ENCODE data around the gene CCDC82. TPM values are rescaled to one million over a fixed set of nuclear protein-coding genes. Genes with fewer than 3 reads are reported as not detected.
"Not testable (repeated sequence)": the region's sequence is repeated elsewhere in the genome, so short reads cannot be mapped to it uniquely, and the experiment has no call there.

The CCDC82 gene
- 5.5 and 7.1 TPM in 2 replicates for total RNA-seq (2014; rRNA removed; shearing (Covaris generic))

DNA sequence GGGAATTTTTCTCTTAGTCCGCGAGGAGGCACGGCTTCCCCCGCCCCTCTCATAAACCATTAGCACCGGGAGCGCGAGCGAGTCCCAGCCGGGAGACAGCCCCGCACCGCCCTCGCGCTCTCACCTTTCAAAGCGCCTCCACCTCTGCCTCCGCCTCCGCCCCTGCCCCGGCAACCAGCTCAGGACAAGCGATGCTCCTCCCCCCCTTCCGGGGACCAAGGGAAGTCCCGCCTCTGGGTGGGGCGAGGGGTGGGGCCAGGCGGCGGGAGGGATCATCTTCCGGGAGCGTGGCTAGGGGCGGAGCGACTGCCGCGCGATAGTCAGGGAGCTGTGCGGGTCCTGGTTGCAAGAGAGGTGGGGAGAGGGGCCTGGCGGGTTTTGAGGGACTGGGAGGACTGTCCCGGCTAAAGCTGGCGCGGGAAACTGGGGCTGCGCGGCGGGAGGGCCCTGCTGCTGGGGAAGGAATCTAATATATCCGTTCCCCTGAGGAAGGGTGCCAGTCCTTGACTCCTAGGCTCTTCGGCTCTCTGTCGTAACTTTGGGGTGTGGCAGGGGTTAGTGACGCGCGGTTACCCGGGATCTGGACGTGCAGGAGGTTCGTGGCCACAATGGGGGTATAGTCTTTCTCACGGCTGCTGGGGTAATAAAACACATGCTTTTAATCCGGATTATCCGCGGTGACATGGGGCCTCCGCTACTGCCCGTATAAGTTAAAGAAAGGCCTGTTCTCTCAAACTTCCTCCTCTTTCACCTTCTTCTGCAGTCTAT lies at the start of gene CCDC82, which contains the start of gene JRKL:
Gene CCDC82, minus strand, starts transcription at position 193 of the 768 bp plus-strand sequence. CDS start 5,165 bp downstream, outside the sequence.
Gene JRKL, plus strand, starts transcription at position 294 of the 768 bp plus-strand sequence. CDS start 637 bp downstream, outside the sequence.
- in situ Hi-C loops (cut with HindIII; ENCODE audit: low sequenced_read_pairs), result no loop called here
- peak; percentile 97 for DNase-seq (ENCODE audit: low spot score)

DNA sequence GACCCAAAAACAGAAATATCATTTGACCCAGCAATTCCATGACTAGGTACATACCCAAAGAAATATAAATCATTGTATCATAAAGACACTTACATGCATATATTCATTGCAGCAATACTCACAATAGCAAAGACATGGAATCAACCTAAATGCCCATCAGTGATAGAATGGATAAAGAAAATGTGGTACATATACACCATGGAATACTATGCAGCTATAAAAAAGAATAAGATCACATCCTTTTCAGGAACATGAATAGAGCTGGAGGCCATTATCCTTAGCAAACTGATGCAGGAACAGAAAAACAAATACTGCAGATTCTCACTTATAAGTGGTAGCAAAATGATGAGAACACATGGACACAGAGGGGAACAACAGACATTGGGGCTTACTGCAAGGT lies 42.9 kb upstream of the CCDC82 start:
- in situ Hi-C loops (cut with HindIII; ENCODE audit: low sequenced_read_pairs); DNase-seq (ENCODE audit: low spot score): not testable (repeated sequence)

DNA sequence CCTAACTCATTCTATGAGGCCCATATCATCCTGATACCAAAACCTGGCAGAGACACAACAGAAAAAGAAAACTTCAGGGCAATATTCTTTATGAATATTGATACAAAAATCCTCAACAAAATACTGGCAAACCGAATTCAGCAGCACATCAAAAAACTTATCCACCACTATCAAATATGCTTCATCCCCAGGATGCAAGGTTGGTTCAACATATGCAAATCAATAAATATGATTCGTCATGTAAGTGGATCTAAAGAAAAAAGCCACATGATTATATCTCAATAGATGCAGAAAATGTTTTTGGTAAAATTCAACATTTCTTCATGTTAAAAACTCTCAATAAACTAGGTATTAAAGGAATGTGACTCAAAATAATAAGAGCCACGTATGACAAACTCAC lies 41.0 kb upstream of the CCDC82 start:
- in situ Hi-C loops (cut with HindIII; ENCODE audit: low sequenced_read_pairs), result no loop called here
- DNase-seq (ENCODE audit: low spot score), result no peak

DNA sequence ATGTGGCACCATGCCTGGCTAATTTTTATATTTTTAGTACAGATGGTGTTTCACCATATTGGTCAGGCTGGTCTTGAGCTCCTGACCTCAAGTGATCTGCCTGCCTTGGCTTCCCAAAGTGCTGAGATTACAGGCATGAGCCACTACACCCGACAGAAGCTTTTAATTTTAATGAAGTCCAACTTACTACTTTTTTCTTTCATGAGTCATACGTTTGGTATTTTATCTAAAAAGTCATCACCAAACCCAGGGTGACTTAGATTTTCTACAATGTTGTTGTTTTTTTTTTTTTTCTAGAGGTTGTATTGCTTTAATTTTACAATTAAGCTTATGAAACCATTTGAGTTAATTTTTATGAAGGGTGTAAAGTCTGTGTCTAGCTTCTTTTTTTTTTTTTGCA lies 35.0 kb upstream of the CCDC82 start:
- no peak for DNase-seq (ENCODE audit: low spot score)
- in situ Hi-C loops (cut with HindIII; ENCODE audit: low sequenced_read_pairs), result no loop called here

DNA sequence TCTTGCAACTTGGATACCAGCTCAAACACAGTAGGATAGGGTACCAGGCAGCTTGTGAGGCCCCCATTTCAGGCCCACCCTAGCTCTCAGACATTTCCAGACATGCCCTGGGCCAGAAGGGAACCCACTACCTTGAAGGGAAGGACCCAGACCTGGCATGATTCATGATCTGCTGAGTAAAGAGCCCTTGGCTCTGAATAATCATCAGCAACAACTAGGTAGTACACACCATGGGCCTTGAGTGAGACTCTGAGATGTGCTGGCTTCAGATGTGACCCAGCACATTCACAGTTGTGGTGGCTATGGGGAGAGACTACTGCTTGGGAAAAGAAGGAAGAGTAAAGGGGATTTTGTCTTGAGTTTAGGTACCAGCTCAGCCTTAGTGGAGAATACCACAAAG lies 23.7 kb upstream of the CCDC82 start:
- in situ Hi-C loops (cut with HindIII; ENCODE audit: low sequenced_read_pairs), result no loop called here
- no peak for DNase-seq (ENCODE audit: low spot score)

DNA sequence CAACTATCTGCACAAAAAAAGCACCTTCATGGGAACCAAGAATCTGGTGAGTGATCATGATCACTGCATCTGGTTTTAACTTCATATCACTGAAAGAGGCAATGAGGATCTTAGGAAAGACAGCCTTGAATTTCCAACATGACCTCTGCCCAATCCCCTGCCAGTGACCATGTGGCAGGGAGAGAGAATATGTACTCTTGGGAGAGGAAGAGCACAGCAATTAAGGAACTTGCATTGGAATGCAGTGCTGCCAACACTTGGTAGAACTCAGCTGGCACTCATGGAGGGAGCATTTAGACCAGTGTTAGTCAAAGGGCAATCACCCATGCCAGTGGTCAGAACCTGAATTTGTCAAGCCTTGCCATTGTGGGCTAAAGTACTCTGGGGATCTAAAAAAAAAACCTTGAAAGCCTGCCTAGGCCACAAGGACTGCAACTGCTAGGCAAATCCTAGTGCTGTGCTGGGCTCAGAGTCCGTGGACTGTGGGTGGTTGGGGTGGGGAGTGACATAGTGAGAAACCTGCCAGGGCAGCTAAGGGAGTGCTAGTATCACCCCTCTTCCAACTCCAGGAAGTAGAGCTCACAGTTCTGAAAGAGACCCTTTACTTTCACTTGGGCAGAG lies 23.2 kb upstream of the CCDC82 start:
- no peak for DNase-seq (ENCODE audit: low spot score)
- in situ Hi-C loops (cut with HindIII; ENCODE audit: low sequenced_read_pairs), result no loop called here

DNA sequence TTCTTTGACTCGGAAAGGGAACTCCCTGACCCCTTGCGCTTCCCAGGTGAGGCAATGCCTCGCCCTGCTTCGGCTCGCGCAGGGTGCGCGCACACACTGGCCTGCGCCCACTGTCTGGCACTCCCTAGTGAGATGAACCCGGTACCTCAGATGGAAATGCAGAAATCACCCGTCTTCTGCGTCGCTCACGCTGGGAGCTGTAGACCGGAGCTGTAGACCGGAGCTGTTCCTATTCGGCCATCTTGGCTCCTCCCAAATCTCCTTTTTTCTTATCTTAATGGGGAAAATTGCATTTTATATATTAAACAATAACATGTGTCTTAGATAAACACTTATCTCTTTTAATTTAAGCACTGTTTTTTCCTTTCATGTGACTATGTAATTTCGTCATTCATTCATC lies 21.7 kb upstream of the CCDC82 start:
- in situ Hi-C loops (cut with HindIII; ENCODE audit: low sequenced_read_pairs); DNase-seq (ENCODE audit: low spot score): not testable (repeated sequence)

DNA sequence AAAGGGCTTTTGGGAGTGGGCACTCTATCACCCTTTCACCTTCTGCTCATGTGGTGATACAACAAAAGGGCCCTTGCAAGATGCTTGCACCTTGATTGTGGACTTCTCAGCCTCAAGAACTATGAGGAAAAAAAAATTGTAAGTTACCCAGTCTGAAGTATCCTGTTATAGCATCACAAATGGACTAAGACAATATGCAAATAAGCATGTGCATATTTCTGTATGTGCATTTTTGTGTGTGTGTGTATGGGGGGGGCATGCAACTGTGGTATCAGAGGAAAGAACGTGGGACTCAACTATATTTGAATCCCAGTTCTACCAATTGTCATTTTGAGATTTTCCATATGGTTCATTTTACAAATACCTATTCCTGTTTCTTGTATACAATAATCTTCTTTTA lies 11.0 kb upstream of the CCDC82 start:
- in situ Hi-C loops (cut with HindIII; ENCODE audit: low sequenced_read_pairs), result no loop called here
- no peak for DNase-seq (ENCODE audit: low spot score)

DNA sequence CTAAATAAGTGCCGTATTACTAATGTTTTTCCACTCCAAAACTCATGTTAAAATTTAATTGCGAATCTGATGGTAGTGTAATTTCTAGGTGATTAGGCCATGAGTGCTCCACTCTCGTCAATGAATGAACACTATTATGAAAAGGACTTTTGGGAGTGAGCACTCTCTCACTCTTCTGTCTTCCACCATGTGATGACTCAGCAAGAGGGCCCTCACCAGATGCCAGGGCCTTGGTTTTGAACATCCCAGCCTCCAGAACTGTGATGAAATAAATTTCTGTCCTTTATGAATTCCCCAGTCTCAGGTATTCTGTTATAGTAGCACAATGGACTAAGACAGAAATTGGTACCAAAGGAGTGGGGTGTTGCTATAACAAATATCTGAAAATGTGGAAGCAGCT lies 8.2 kb upstream of the CCDC82 start:
- in situ Hi-C loops (cut with HindIII; ENCODE audit: low sequenced_read_pairs), result no loop called here
- DNase-seq (ENCODE audit: low spot score), result no peak

DNA sequence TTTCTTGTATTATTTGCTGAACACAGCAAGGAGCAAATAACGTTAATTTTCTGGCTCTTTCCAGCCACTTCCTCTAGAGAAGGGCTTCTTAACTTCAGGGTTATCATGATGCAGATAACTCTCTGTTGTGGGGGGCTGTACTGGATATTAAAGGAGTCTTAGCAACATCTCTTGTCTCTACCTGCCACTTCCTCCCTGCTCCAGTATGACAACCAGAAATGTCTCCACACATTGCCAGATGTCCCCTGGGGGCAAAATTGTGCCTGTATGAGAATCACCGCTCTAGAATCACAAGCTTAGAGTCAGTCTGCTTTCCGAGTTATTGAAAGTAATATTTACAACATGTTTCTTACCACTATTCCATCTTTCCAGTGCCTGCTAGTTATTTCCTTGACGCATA lies 6.9 kb upstream of the CCDC82 start:
- DNase-seq (ENCODE audit: low spot score), result no peak
- in situ Hi-C loops (cut with HindIII; ENCODE audit: low sequenced_read_pairs), result no loop called here

DNA sequence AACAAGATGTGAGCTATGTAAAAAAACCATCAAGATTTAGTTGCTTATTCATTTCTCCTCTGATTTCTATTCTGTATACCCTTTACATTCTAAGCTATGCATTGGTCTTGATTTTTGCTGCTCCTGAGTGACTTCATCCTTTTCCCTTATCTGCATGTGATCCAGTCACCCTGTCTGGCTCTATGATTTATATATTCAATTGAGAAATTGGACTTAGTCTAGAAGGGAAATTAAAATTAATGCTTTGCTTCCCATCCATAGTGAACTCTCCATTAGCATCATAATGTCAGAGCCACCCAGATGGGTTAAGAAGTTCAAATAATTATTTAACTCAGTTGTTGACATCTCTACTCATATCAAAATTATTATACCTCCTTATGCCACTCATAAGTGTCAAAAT lies 5.1 kb upstream of the CCDC82 start:
- in situ Hi-C loops (cut with HindIII; ENCODE audit: low sequenced_read_pairs), result no loop called here
- DNase-seq (ENCODE audit: low spot score), result no peak

DNA sequence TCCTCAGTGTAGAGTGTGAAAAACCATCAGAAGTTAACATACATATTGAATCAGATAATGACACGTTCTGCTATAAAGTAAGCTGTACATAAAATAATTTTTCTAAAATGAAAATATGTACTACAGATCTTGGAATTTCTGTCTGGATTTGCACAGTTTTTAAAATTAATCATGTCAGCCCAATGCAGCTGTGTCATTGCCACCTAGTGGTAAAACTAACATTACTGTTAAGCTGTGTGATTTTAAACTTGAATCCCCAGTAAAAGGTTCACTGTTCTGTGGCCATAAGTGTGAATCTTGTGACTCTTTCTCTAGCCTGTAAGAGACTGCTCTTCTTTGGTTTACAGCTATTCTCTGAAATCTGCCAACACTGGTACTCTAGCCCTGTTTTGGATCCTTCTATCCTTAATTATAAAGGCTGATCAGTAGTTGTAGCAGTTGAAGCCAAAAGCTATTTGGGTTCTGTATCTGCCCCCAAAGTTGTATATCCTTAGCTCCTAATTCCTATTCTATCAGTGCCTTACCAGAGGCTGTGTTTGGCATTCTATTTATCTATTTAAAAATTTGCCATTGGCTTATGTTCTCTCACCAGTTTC lies 4.1 kb upstream of the CCDC82 start:
- peak; percentile 65 for DNase-seq (ENCODE audit: low spot score)
- in situ Hi-C loops (cut with HindIII; ENCODE audit: low sequenced_read_pairs), result no loop called here

DNA sequence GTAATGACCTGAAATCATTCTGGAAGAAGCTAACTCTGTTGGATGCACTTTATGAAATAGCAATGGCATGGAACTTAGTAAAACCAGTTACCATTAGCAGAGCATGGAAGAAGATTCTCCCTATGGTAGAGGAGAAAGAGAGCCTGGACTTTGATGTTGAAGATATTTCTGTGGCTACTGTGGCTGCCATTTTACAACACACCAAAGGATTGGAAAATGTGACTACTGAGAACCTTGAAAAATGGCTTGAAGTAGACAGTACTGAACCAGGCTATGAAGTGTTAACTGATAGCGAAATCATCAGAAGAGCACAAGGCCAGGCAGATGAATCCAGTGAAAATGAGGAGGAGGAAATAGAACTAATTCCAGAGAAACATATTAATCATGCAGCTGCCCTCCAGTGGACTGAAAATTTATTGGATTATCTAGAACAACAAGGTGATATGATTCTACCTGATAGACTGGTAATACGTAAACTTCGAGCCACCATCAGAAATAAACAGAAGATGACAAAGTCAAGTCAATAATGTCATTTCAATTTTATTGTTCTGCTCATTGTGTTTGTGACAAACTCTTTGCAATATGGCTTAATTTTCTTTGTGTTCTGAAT lies 2.1 kb upstream of the CCDC82 start:
- in situ Hi-C loops (cut with HindIII; ENCODE audit: low sequenced_read_pairs), result no loop called here
- DNase-seq (ENCODE audit: low spot score), result no peak

DNA sequence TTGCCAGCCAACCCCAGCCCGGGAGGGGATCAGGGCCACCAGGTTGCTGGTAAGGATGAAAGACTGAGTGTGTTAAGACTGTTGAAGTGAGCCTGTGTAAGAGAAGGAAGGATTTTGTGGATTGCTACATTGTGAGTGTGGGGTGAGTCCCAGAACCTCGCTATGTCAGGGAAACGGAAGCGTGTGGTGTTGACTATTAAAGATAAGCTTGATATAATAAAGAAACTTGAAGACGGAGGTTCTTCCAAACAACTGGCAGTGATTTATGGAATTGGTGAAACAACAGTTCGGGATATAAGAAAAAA lies 728 bp upstream of the CCDC82 start:
- in situ Hi-C loops (cut with HindIII; ENCODE audit: low sequenced_read_pairs), result no loop called here
- DNase-seq (ENCODE audit: low spot score), result no peak

DNA sequence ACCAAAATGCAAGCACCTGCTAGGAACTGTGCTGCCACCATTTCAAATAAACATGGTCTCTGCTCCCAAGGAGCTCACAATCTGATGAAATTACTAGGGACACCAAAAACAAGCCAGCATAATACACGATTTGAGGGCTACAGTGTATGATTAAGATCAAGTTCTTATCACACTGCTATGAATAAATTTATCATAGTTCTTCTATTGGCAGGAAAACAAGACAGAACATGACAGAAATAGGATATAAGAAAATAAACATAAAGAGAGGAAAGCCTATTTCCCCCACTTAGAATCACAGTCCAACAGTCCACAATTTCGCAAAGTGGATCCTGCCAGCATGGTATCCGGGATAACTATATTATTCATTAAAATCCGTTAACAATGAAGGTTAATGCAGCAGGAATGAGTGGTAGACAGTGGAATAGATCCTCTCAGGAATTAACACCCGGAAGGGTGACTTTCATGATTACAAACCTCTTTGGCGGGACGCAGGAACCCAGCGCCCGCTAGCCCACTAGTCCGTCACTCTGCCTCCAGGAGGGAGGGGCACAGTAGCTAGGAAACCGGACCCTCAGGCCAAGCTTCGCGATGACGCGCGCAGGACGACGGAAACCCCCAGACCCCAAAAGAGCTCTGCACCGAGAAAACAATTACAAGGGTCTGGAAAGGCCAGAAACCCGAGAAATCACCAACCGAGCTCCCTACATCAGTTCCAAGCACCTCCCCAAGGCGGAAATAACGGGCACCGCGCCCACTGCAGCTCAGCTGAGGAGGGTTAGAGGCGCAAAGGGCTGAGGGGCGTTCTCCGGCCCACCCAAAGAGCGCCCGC lies 607 bp downstream of the CCDC82 start:
- peak; percentile 41 for DNase-seq (ENCODE audit: low spot score)
- in situ Hi-C loops (cut with HindIII; ENCODE audit: low sequenced_read_pairs), result no loop called here

DNA sequence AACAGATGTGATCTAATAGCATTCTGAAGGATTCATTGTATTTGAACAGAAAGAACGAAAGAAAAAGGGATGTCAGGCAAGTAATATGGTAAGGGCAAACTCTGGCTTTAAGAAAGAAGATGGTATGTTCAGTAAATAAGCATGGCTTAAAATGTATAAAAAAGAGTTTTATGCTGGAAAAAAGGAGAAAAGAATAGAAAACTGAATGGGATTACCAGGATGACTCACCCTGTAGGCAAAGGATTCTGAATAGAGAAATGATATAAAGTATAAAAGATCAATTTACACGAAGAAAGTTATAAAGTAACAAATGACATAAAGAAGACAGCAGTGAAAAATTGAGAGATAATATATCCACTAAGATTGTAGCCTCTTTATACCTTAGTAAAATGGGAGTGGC lies 4.5 kb downstream of the CCDC82 start:
- in situ Hi-C loops (cut with HindIII; ENCODE audit: low sequenced_read_pairs), result no loop called here
- no peak for DNase-seq (ENCODE audit: low spot score)

DNA sequence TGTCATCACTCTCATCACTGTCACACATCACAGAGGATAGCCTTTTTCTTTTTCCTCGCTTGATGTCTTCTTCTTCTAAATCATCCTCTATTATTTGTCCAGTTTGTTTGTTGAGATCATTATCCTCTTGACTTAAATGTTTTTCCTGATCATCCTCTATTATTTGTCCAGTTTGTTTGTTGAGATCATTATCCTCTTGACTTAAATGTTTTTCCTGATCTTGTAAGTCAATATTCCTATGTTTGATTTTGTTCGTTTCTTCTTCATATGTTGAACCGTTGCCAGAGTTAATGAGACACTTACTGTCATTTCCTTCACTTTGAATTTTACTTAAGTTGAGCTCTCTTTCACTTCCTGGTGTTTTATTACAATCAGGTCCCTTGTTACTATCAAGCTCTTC lies 5.6 kb downstream of the CCDC82 start:
- in situ Hi-C loops (cut with HindIII; ENCODE audit: low sequenced_read_pairs), result no loop called here

DNA sequence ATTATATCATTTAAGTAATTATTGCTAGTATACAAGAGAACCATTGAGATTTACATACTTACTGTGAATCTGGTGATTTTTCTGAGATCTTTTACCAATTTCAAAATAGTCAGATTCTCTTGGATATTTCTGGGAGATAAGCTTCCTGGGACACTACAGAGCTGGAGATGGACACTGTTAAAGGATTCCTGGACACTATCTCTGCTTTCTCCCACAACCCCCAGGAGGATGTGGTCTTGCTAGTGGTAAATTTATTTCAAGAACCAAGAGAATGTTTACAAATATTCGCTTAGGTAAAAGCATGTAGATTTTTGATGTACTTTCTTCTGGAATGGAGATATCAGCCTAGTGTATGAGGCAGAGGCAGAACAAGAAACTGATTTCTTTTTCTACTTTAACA lies 12.9 kb downstream of the CCDC82 start:
- DNase-seq (ENCODE audit: low spot score), result no peak
- in situ Hi-C loops (cut with HindIII; ENCODE audit: low sequenced_read_pairs), result no loop called here

More for the DNA sequence above, 5.6 kb downstream of the CCDC82 start:
- no peak for DNase-seq (ENCODE audit: low spot score)

DNA sequence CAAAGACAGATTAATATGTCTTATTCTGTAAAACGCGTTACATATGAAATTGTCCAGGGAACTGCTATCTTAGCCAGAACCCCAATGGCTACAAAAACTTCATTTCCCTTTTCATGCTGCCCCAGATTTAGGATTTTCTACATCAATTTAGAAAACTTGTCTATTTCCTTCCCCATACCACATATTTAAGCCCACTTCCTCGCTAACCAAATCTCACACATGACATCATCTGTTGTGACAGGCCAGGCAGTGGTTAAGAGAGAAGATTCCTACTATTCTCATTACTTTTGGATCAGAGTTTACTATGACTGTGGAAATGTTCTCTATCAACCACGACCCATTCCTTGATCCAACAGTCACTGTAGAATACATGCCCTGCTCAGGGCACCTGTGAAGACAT lies 15.9 kb downstream of the CCDC82 start:
- in situ Hi-C loops (cut with HindIII; ENCODE audit: low sequenced_read_pairs), result no loop called here
- no peak for DNase-seq (ENCODE audit: low spot score)

Measured in G401 (cell line).